Stimulated activated CD4-positive, alpha-beta T cell treated with anti-CD3 and anti-CD28 coated beads, Interleukin-2, amount 100 ng/mL, for 48 hours (primary cell): Measurements from ENCODE around the gene VAT1L.

ENCODE experiments used
- DNase-seq, 2 donors: peaks; one replicate each; pipeline ENCODE4 v3.0.0-alpha.2; 2020

The VAT1L gene

GRCh38 chr16:77836801-77837200, 48.4 kb downstream of the VAT1L start:
- no peak for DNase-seq

- no peak for DNase-seq
These were observed 50.4 kb downstream of the VAT1L start for GRCh38 chr16:77838597-77839255.

DNA sequence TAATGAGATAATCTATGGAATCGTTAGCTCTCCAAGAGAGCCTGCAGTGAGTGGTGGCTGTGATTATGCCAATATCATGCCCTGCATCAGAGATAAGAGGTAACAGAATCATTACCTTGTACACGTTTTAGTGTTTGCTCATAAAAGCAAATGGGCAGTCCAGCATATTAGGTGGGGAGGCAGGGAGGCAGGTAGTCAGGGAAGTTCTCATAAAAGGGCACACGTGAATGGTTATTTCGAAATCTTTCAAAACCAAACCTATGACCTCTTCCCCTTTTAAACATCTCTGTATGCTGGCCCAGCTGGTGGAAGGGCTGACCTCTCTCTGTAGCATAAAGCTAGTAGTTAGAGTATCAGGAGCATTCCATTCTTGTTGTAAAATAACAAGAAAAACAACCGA, 51.7 kb downstream of the VAT1L start:
- no peak for DNase-seq

DNA sequence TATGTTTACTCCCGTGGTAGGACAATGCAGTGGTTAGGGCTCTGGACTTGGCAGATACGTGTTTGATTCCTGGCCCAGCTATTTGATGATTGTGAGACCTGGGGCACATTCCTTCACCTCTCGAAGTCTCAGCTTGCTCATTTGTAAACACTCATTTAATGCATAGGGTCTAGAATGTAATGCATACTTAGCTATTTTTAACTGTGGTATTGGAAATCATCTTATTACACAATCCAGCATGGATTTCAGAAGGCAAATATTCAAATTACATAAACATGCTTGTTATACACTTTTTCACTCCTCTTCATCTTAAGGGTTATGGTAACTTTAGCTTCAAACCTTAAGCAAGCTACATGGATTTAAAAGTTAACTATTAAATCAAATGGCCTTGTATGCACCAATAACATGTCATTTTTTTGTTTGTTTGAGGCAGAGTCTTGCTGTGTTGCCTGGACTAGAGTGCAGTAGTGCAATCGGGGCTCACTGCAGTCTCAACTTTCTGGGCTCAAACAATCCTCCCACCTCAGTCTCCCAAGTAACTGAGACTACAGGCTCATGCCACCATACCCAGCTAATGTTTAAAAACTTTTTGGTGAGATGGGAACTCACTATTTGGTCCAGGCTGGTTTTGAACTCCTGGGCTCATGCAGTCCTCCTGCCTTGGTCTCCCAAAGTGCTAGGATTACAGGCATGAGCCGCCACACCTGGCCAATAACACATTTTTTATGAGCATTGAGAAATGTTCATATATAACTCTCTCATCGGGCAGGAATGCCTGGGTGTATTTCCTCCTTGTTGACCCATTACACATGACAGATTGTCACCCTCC, 52.5 kb downstream of the VAT1L start:
- no peak for DNase-seq

GRCh38 chr16:77841502-77841763, 53.1 kb downstream of the VAT1L start:
- no peak for DNase-seq

DNA sequence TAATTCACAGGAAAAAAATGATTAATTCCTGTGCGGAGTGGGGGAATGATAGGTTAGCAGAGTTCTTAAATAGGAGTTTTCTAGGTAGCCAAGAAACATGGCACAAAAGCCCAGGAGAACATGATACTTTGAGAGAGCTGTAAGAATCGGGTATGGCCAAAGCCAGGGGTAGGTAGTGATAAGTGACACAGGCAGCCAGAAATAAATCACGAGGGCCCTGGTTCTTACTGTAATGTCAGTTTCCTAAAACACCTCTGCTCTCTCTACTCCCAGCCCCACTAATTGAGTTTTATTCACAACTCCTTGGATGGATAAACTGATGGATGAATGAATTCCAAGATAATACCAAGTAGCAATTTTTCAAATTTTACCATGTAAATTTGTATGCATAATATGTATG, 54.1 kb downstream of the VAT1L start:
- DNase-seq, result no peak

DNA sequence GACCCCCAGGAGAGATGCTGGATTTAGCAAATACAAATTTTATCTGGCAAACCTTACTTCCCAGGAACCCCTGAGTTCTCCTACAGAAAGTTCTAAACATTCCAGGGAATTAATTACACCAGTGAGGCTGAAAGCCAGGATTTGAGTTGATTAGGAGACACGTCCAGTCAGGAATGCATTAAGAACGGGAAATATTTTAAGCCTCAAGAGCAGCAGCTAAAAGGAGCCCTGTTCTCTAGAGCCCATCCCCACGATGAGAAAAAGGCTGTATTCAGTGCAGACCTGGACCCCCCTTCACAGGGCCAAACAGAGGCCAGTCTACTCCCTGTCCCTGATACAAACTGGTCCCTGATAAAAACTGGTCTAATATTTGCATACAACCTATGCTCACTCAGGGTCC, 55.0 kb downstream of the VAT1L start:
- no peak for DNase-seq

DNA sequence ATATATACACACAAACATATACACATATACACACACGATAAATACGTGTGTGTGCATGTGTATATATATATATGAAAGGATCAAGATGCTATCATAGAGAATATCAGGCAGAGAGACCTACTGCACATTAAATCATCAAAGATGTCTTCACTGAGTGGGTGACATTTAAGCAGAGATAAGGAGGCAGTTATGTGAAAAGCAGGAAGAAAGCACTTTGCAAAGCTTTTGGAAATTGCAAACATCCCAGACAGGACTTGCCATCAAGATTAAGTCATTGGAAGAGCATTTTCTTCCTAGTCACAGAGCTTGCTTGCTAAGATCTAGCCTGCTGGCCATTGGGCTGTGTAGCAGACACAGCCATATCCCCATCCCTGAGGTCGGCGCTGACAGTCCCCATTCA, 56.4 kb downstream of the VAT1L start:
- DNase-seq, result no peak

DNA sequence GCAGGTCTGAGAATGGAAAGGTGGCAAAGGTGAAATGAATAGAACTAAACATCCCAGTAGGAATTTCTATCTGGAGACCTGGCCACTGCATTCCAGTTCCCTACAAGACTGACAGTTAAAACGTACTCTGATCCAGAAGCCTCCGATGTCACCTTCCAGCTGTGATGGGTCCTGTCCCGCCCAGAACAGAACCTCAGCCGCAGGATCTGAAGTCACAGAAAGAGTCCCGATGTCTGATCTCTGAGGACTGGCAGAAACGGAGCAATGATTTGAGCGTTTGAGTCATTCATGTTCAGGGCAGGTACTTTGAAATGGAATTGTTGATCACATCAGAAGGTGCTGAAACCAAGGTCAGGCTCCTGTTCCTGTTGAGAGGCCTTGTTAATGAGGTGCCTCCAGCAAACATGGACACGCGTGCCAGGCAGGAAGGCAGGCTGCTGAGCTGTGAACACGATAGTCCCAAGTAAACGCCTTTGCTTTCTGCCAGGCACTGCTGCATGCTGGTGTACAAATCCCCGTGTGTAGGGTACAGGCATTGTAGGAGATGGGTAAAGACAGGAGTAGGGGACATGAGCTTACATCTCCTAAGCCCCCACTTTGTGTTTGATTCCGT, 61.4 kb downstream of the VAT1L start:
- DNase-seq, result no peak

- no peak for DNase-seq
These were observed 62.4 kb downstream of the VAT1L start for GRCh38 chr16:77850636-77851333.

DNA sequence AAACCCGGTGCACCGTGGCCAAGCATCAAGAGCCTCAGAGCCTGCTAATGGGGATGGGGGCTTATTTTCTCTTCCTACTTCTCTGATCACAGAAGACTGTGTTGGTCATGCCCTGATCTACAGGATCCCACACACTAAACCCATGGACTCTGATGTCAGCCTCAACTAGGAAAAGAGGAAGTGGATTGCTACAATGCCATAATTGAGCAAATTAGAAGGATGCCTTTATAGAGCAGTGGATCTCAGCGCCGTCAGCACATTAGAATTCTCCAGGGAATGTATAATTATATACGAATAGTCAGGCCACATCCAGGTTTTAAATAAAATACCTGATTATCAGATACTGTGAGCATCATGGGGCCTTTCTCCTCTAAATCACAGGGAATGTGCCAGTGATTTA, 64.8 kb downstream of the VAT1L start:
- no peak for DNase-seq

DNA sequence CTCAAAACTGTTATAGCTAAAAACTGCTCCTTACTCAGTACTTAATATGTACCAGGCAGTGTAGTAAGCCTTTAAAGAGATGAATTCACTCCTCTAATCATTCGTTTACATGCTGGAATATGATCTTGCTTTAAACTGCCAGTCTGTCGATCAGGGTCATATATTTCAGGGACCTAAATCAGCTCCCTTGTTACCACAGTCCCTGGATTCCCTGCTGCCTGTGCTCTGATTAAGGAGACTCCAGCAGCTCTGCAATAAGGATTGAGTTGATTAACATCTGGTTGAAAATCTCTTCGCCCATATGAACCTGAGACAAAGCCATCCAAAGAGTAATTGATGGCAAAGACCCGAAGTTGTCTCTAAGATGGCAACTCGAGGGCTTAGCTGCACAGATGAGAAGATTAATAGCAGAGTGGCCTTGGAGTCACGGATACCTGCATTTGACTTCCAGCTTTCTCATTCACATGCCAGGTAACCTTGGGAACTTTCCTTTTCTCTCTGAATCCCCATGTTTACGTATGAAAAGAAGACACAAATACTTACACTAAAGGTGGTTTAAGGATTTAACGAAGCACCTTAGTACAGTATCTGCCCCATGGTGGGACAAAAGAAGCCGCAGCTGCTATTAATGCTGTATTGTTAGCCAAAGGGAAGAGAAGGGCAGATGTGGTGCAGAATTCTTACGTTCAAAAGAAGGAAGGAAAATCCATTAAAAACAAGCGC, 68.2 kb downstream of the VAT1L start:
- no peak for DNase-seq

GRCh38 chr16:77858060-77858459, 69.7 kb downstream of the VAT1L start:
- no peak for DNase-seq

GRCh38 chr16:77859493-77860232, 71.3 kb downstream of the VAT1L start:
- no peak for DNase-seq

DNA sequence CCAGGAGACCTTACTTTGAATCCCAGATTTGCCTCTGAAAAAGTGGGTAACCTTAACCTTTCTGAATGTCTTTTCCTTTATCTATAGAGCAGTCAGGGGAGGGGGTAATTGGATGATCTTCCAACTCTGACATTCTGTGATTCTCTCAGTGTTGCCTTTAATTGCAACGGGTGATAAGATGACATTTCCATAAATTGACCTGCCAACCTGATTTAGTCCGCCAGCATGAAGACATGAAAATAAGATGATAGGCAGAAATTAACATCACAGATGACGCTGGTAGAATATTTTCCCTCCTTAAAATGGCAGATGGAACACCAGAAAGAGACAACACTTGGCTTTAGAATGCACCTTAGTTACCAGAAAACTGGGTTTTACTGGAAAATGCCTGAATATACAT, 72.6 kb downstream of the VAT1L start:
- DNase-seq, result no peak

DNA sequence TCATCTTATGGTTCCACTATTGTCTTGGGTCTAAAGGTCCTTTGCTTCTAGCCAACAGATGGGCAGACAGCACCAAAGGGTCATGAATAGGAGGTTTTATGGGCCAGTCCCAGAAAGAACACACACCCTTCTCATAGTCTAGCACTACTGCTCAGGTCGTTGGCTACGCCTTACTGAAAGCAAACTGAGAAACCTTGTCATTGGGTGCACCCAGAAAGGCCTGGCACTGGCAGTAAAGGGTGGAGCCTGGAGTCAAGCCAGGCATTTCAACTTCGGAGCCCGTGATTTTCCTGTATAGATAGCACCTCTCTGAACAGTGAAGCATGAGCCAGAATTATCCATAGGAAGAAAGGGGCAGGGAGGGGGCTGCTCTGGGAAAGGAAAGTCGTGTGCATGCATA, 74.9 kb downstream of the VAT1L start:
- no peak for DNase-seq

GRCh38 chr16:77866752-77867151, 78.4 kb downstream of the VAT1L start:
- no peak for DNase-seq

- no peak for DNase-seq
These were observed 79.7 kb downstream of the VAT1L start for GRCh38 chr16:77868052-77868451.

DNA sequence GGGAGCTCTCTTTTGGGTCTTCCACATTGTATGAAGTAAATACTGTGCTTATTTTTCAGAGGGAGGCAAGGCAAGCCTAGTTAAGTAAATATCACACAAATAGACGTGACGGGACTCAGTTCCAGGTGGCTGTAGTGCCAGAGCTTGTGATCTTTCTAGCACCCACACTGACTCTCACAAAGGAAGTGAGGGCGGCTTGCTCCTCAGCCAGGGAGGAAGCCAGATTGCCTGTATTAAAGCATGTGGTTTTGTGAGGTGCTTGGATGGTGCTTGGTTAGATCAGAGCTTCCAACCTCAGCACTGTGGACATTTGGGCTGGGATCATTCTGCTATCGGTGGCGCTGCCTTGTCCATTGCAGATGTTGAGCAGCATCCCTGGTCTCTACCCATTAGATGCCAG, 80.1 kb downstream of the VAT1L start:
- DNase-seq, result no peak

GRCh38 chr16:77869997-77870813, 81.8 kb downstream of the VAT1L start:
- no peak for DNase-seq

GRCh38 chr16:77871932-77872331, 83.6 kb downstream of the VAT1L start:
- no peak for DNase-seq

- no peak for DNase-seq
These were observed 84.7 kb downstream of the VAT1L start for GRCh38 chr16:77873066-77873465.
